ENCODE data around the gene RTL10. TPM values are rescaled to one million over a fixed set of nuclear protein-coding genes. Genes with fewer than 3 reads are reported as not detected.
A peak's percentile ranks its signal among the peaks of the same experiment; 100 is the strongest.

The RTL10 gene, protein sequence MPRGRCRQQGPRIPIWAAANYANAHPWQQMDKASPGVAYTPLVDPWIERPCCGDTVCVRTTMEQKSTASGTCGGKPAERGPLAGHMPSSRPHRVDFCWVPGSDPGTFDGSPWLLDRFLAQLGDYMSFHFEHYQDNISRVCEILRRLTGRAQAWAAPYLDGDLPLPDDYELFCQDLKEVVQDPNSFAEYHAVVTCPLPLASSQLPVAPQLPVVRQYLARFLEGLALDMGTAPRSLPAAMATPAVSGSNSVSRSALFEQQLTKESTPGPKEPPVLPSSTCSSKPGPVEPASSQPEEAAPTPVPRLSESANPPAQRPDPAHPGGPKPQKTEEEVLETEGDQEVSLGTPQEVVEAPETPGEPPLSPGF
- total RNA-seq (2021), result 24.0 and 24.4 TPM in 2 replicates
- long read RNA-seq, full-length matches to known transcripts, result 80 of 100 reads
- long read RNA-seq, partial matches to known transcripts, result 0 of 100 reads
- long read RNA-seq, other reads (novel, unspliced or antisense), result 20 of 100 reads

DNA sequence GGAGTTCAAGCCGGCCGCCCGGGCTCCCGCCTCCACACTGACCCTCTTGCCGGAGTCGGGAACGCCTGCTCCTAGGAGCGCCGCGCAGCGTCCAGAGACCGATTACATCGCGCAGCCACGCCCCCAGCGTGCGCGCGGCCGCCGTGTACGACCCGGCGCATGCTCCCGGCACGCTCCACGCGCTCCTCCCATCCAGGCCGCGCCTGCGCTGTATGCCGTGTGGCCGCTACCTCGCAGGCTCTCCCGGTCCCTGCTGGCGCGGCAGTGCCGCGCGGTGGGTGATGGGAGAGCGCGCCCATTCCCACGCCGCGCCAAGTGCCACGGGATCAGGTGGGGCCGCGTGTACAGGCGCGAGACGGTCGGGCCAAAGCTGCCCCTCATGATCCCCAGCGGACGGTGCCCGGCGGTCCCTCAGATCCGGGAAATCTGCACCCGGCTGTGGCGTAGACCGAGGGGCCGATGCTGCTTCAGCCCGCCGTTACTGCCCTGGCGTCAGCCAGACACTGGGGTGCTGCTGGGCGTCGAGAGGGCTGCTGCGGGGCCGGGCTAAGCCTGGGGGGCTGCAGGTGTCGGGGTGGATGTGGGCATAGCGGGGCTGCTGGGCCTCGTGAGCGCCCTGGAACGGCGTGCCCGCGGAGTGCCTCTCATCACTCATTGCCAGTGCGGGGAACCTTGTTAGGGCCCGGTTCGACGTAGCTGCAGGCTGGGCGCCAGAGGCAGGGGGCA, at the start of gene RTL10, which contains the start of gene GNB1L:
Gene RTL10, minus strand, starts transcription at position 97 of the 726 bp plus-strand sequence. CDS start 2,613 bp downstream, outside the sequence.
Gene GNB1L, minus strand, starts transcription at position 97 of the 726 bp plus-strand sequence. CDS start 33,519 bp downstream, outside the sequence.
- Histone ChIP-seq H3T11ph (ENCODE audit: low read length) (no peak within 1 kb of the TSS), H3K56ac (ENCODE audit: insufficient read length, low read depth, low read length) (no peak within 1 kb of the TSS), H2BK15ac (ENCODE audit: low read depth, low read length) (no peak within 1 kb of the TSS), H4K91ac (ENCODE audit: insufficient read length, low read depth, low read length) (no peak within 1 kb of the TSS), H3K4ac (ENCODE audit: low read depth, low read length) (no peak within 1 kb of the TSS), H3K9ac (ENCODE audit: extremely low read depth, insufficient read length, low read length) (peak within 1 kb of the TSS; percentile 53), H3K79me1 (ENCODE audit: insufficient read depth, low read depth, low read length, poor library complexity, severe bottlenecking) (peaks cover 10% of the 10 kb centered on the region), H2AFZ (ENCODE audit: low read length) (no peak within 1 kb of the TSS), H3K18ac (ENCODE audit: insufficient read length, low read depth, low read length) (peak within 1 kb of the TSS; percentile 85), H2BK120ac (ENCODE audit: low read depth, low read length, poor library complexity, severe bottlenecking) (no peak within 1 kb of the TSS), H4K5ac (ENCODE audit: insufficient read length, low read depth, low read length) (no peak within 1 kb of the TSS), H3K4me1 (ENCODE audit: insufficient read depth, low read length) (no peaks in the 10 kb centered on the region; the same call in 1 of the 2 replicates), H3K14ac (ENCODE audit: insufficient read depth, low read length) (peak within 1 kb of the TSS; percentile 85), H3K27me3 (ENCODE audit: insufficient read depth, low read length) (no peaks in the 10 kb centered on the region), H3K23me2 (ENCODE audit: insufficient read length, low read depth, low read length, poor library complexity, severe bottlenecking) (peaks cover 17% of the 10 kb centered on the region), H3K23ac (ENCODE audit: insufficient read length, low read depth, low read length) (no peak within 1 kb of the TSS), H3K27ac (ENCODE audit: insufficient read length, low read depth, low read length) (no peak within 1 kb of the TSS), H3K4me2 (ENCODE audit: insufficient read depth, insufficient read length, low read length) (peak within 1 kb of the TSS; percentile 83), H2BK12ac (ENCODE audit: insufficient read length, low read depth, low read length) (no peak within 1 kb of the TSS), H4K8ac (replicated peaks; ENCODE audit: insufficient read length, low read depth, low read length) (no peak within 1 kb of the TSS), H2AK5ac (ENCODE audit: insufficient read length, low read length) (no peak within 1 kb of the TSS), H2BK5ac (ENCODE audit: insufficient read length, low read length) (no peak within 1 kb of the TSS), H3K9me3 (ENCODE audit: control insufficient read depth, low read depth, low read length) (no peaks in the 10 kb centered on the region), H3K79me2 (ENCODE audit: insufficient read depth, low read length) (peaks cover 13% of the 10 kb centered on the region; the same call in 1 of the 2 replicates), H4K20me1 (ENCODE audit: control insufficient read depth, insufficient read depth, insufficient read length) (no peaks in the 10 kb centered on the region), H2BK20ac (ENCODE audit: low read depth, low read length, poor library complexity, severe bottlenecking) (no peak within 1 kb of the TSS)
- no peaks in the 10 kb centered on the region for H3K9me3 Mint-ChIP-seq
- TF ChIP-seq, protein P1, sequence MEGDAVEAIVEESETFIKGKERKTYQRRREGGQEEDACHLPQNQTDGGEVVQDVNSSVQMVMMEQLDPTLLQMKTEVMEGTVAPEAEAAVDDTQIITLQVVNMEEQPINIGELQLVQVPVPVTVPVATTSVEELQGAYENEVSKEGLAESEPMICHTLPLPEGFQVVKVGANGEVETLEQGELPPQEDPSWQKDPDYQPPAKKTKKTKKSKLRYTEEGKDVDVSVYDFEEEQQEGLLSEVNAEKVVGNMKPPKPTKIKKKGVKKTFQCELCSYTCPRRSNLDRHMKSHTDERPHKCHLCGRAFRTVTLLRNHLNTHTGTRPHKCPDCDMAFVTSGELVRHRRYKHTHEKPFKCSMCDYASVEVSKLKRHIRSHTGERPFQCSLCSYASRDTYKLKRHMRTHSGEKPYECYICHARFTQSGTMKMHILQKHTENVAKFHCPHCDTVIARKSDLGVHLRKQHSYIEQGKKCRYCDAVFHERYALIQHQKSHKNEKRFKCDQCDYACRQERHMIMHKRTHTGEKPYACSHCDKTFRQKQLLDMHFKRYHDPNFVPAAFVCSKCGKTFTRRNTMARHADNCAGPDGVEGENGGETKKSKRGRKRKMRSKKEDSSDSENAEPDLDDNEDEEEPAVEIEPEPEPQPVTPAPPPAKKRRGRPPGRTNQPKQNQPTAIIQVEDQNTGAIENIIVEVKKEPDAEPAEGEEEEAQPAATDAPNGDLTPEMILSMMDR (conservative IDR thresholded peaks at IDR 0.05), result no peak
- H3K36me3 Mint-ChIP-seq (ENCODE audit: insufficient read depth in 1 of 3, low read depth in 3 of 3), result peaks cover 27 to 40% (median 36%) of the 10 kb centered on the region in 3 experiments; a peak in 6 of 7 replicates
- no CpG with 5 or more reads among the region's 81 CpGs for WGBS (ENCODE audit: extremely low coverage, insufficient read length, low lambda C conversion rate)
- no peaks in the 10 kb centered on the region; the same call in 1 of the 2 replicates for H3K27me3 Mint-ChIP-seq (ENCODE audit: low read depth)
- H3K27ac Mint-ChIP-seq, result peak within 1 kb of the TSS in 2 of 3 experiments; percentile 92 to 96; a peak in 5 of 7 replicates
- peak; percentile 94 for DNase-seq
- peaks cover 38 to 40% of the 10 kb centered on the region in 2 experiments for H3K4me1 Mint-ChIP-seq
- peak within 1 kb of the TSS; percentile 90 to 91 for H3K4me3 Mint-ChIP-seq

All from H9 (cell line).